Uterus (tissue), 4 donors: Measurements from ENCODE around the gene TNPO3. TPM values are rescaled to one million over a fixed set of nuclear protein-coding genes. Genes with fewer than 3 reads are reported as not detected.
"Not testable (repeated sequence)": the region's sequence is repeated elsewhere in the genome, so short reads cannot be mapped to it uniquely, and the experiment has no call there.

Experiments used
- DNase-seq, 2 donors: peaks; one replicate each; pipeline ENCODE4 v3.0.0-alpha.2; 2019 to 2020
- H3K27ac ChIP-seq, 2 donors: fragments of 200-600 bp; sonication (generic); 1 replicate in 1 of 2; 2 replicates in 1 of 2; pipeline ENCODE4 v1.5.1; 2016 to 2018
- H3K27me3 ChIP-seq, 2 donors: fragments of 200-600 bp; sonication (generic); one replicate each; pipeline ENCODE4 v1.5.1; 2018 to 2019; ENCODE audit warnings: control low read depth in 1 of 2
- H3K36me3 ChIP-seq, 2 donors: fragments of 200-600 bp; sonication (generic); one replicate each; pipeline ENCODE4 v1.5.1; 2019; ENCODE audit warnings: control low read depth in 1 of 2
- H3K4me1 ChIP-seq, 2 donors: fragments of 200-600 bp; sonication (generic); one replicate each; pipeline ENCODE4 v1.5.1; 2018 to 2019; ENCODE audit warnings: control low read depth in 1 of 2
- H3K4me3 ChIP-seq, 2 donors: fragments of 200-600 bp; sonication (generic); 1 replicate in 1 of 2; 2 replicates in 1 of 2; pipeline ENCODE4 v1.5.1; 2018 to 2019; ENCODE audit warnings: mild to moderate bottlenecking in 1 of 2
- H3K9me3 ChIP-seq, 2 donors: fragments of 200-600 bp; sonication (generic); one replicate each; pipeline ENCODE4 v1.5.1; 2019; ENCODE audit warnings: control low read depth in 1 of 2
- POLR2A ChIP-seq, 2 donors: fragments of 450-650 bp; IDR thresholded peaks; one replicate each; pipeline ENCODE4 v1.6.1; 2016; ENCODE audit warnings: antibody characterized with exemption in 2 of 2, mild to moderate bottlenecking in 1 of 2, moderate library complexity in 1 of 2
- intact Hi-C: fragments of 100-400 bp; cut with DNase I; formaldehyde crosslinking; loops from one replicate; pipeline ENCODE4 v1.15.1; 2023; ENCODE audit warnings: low total_unique reads
- total RNA-seq, 4 donors: library from RNA; depleted of rRNA in 3 of 4; stranded (reverse); fragments of >200 nt in 3 of 4; gene quantifications; one replicate each; pipeline versions ENCODE4 v1.1.0 to v1.2.4, GENCODE V29; 2014 to 2023
- TF ChIP-seq, protein P1 (sequence below), 4 experiments: fragments of 200-600 bp in 2 of 4; fragments of 450-650 bp in 2 of 4; sonication (generic) in 2 of 4; IDR thresholded peaks; one replicate each; pipeline ENCODE4 v1.5.1; 2016 to 2019; ENCODE audit warnings: antibody characterized with exemption in 4 of 4, mild to moderate bottlenecking in 2 of 4, moderate library complexity in 1 of 4
- donor health status: DM: yes; HTN: yes; CAD: no.

Gene TNPO3
- total RNA-seq, 4 donors from 2014 or later, result 14.6 to 57.9 (median 31.9) TPM

DNA sequence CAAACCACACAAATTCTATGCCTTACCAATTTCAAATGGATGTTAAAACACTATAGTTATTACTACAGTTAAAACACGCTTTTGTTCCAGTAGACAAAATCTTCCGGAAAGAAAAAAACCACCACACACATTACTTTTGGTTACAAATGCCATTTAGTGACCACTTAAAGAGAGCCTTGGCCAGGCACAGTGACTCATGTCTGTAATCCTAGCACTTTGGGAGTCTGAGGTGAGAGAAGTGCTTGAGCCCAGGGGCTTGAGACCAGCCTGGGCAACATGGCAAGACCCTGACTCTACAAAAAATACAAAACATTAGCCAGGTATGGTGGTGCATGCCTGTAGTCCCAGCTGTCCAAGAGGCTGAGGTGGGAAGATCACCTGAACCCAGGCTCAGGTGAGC, 7.2 kb downstream of the TNPO3 start:
- Histone ChIP-seq H3K4me1 (no peaks in the 10 kb centered on the region), H3K4me3 (no peak overlapping the region), H3K27ac (no peak overlapping the region), H3K9me3 (no peaks in the 10 kb centered on the region), H3K27me3 (no peaks in the 10 kb centered on the region), H3K36me3 (no peaks in the 10 kb centered on the region)
- DNase-seq, result no peak
- TF ChIP-seq, protein P1, sequence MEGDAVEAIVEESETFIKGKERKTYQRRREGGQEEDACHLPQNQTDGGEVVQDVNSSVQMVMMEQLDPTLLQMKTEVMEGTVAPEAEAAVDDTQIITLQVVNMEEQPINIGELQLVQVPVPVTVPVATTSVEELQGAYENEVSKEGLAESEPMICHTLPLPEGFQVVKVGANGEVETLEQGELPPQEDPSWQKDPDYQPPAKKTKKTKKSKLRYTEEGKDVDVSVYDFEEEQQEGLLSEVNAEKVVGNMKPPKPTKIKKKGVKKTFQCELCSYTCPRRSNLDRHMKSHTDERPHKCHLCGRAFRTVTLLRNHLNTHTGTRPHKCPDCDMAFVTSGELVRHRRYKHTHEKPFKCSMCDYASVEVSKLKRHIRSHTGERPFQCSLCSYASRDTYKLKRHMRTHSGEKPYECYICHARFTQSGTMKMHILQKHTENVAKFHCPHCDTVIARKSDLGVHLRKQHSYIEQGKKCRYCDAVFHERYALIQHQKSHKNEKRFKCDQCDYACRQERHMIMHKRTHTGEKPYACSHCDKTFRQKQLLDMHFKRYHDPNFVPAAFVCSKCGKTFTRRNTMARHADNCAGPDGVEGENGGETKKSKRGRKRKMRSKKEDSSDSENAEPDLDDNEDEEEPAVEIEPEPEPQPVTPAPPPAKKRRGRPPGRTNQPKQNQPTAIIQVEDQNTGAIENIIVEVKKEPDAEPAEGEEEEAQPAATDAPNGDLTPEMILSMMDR (IDR thresholded peaks at IDR 0.05), result no peak
- no peak for TF ChIP-seq POLR2A (IDR thresholded peaks at IDR 0.05)
- intact Hi-C loops, result no loop called here

- no peaks in the 10 kb centered on the region for H3K4me1 ChIP-seq
- H3K27me3 ChIP-seq, result no peaks in the 10 kb centered on the region
- TF ChIP-seq POLR2A (IDR thresholded peaks at IDR 0.05), result no peak
- TF ChIP-seq, protein P1 (IDR thresholded peaks at IDR 0.05), result no peak
- no peak overlapping the region for H3K27ac ChIP-seq
- no peaks in the 10 kb centered on the region for H3K36me3 ChIP-seq
- no peaks in the 10 kb centered on the region for H3K9me3 ChIP-seq
- DNase-seq, result no peak
- H3K4me3 ChIP-seq, result no peak overlapping the region
- intact Hi-C loops, result no loop called here
Measured at GRCh38 chr7:129045682-129046081, 9.2 kb downstream of the TNPO3 start.

DNA sequence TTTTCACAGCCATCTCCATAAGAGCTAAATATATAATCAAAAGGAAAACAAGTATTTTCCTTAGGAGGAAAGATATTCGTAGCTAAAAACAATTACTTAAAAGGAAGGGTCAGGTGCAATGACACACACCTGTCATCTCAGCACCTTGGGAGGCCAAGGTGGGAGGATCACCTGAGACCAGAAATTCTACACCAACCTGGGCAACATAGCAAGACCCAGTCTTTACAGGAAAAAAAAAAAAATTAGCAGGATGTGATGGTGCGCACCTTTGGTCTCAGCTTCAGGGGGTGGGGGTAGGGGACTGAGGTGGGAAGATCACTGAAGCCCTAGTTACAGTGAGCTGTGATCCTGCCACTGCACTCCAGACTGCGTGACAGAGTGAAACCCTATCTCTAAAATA, 11.9 kb downstream of the TNPO3 start:
- intact Hi-C loops, result no loop called here

DNA sequence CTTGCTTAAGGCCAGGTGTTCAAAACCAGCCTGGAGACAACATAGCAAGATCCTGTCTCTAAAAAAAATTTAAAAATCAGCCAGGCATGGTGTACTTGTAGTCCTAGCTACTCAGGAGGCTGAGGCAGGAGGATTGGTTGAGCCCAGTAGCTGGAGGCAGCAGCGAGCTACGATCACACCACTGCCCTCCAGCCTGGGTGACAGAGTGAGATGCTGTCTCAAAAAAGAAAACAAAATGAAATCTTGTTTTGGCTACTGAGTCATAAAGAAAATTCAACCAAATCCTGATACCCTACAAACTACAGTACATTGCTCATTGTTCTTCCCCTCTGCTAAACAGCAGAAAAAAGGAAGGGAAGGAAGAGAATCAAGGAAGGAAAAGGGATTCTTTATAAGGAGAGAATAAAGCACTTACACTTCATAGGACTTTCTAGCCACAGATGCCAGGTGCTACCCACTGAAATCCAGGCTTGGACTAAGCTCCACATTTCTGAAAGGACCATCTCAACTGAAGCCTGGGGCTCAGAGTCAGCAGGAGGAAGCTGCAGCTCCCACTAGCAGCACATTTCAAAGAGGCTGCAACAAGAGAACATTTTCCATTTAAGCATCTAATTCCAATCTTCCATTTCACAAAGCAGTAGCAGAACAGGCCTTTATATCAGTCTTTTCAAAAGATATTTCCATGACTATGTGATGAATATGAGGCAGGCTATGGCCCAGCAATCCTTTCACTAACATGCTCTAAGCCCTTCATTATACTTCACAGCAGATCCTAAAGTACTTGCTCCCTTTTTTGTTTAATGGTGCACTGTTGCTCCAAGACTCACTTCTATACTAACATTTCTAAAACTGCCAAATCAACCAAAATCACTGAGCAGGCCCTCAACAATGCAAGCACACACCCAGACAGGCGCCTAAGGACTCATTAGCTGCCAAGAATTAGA, 13.5 kb downstream of the TNPO3 start:
- no peak overlapping the region for H3K27ac ChIP-seq
- TF ChIP-seq POLR2A (IDR thresholded peaks at IDR 0.05), result no peak
- TF ChIP-seq, protein P1 (IDR thresholded peaks at IDR 0.05), result no peak
- H3K4me3 ChIP-seq, result no peak overlapping the region
- no peaks in the 10 kb centered on the region for H3K36me3 ChIP-seq
- intact Hi-C loops, result no loop called here
- H3K9me3 ChIP-seq, result no peaks in the 10 kb centered on the region
- H3K4me1 ChIP-seq, result no peaks in the 10 kb centered on the region
- no peaks in the 10 kb centered on the region for H3K27me3 ChIP-seq
- DNase-seq, result no peak

More for the DNA sequence above, 11.9 kb downstream of the TNPO3 start:
- H3K27me3 ChIP-seq, result no peaks in the 10 kb centered on the region
- H3K9me3 ChIP-seq, result no peaks in the 10 kb centered on the region
- H3K27ac ChIP-seq, result no peak overlapping the region
- H3K4me1 ChIP-seq, result no peaks in the 10 kb centered on the region
- no peak for TF ChIP-seq POLR2A (IDR thresholded peaks at IDR 0.05)
- TF ChIP-seq, protein P1 (IDR thresholded peaks at IDR 0.05), result no peak
- H3K4me3 ChIP-seq, result no peak overlapping the region
- H3K36me3 ChIP-seq, result no peaks in the 10 kb centered on the region
- DNase-seq, result no peak

DNA sequence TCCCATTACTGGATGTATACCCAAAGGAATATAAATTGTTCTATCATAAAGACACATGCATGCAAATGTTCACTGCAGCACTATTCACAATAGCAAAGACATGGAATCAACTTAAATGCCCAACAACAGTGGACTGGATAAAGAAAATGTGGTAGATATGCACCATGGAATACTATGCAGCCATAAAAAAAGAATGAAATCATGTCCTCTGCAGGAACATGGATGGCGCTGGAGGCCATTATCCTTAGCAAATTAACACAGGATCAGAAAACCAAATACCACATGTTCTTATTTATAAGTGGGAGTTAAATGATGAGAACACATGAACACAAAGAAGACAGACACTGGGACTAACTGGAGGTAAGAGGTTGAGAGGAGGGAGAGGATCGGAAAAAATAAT, 16.4 kb downstream of the TNPO3 start:
- H3K9me3 ChIP-seq, intact Hi-C loops, H3K27ac ChIP-seq, DNase-seq, H3K4me1 ChIP-seq, H3K4me3 ChIP-seq, H3K36me3 ChIP-seq, H3K27me3 ChIP-seq: not testable (repeated sequence)
